GM12878 (cell line): ENCODE results near the gene SYCP3. TPM values are rescaled to one million over a fixed set of nuclear protein-coding genes. Genes with fewer than 3 reads are reported as not detected.

Source experiments
- ATAC-seq: fragments of 200-7000 bp; cut with Tn5 transposase; 3 replicates; pipeline ENCODE4 v1.9.1; 2020; ENCODE audit warnings: mild to moderate bottlenecking, moderate library complexity
- BruUV-seq: library from RNA; stranded (reverse); fragments of 400-500 nt; replicated peaks from 2 replicates; lab custom pipeline; 2021; lab: Mats Ljungman, UMichigan
- CTCF ChIA-PET: fragments of 300-600 bp; sonication (Branson Sonifier 250); formaldehyde crosslinking; extraction: SDS; loops from one replicate; lab custom pipeline; 2021; ENCODE audit warnings: inconsistent platforms; lab: Yijun Ruan, JAX
- POLR2A ChIA-PET: fragments of 350-600 bp; formaldehyde crosslinking; extraction: SDS; loops from one replicate; lab custom pipeline; 2021; ENCODE audit warnings: inconsistent platforms; lab: Charles Lee
- RAD21 ChIA-PET: fragments of 300-600 bp; sonication (Branson Sonifier 250); formaldehyde crosslinking; loops from one replicate; lab custom pipeline; 2023; ENCODE audit warnings: antibody characterized with exemption; ENCODE audit not compliant: unreplicated experiment; lab: Charles Lee
- SMC1A ChIA-PET: fragments of 300-600 bp; sonication (Branson Sonifier 250); formaldehyde crosslinking; loops from one replicate; lab custom pipeline; 2023; ENCODE audit not compliant: unreplicated experiment, uncharacterized antibody; lab: Charles Lee
- DNase-seq: peaks from one replicate; pipeline ENCODE4 v3.0.0-alpha.2; 2011; ENCODE audit warnings: low read depth, low spot score
- FAIRE-seq: peaks from 3 replicates; lab custom pipeline; 2011; peaks lifted over from hg19 to GRCh38; lab: Jason Lieb, UNC
- H2AFZ ChIP-seq: 2 replicates; pipeline ENCODE4 v1.6.0; 2011; ENCODE audit warnings: low read depth, low read length, control low read depth; ENCODE audit not compliant: control insufficient read depth
- H3K27ac ChIP-seq: 2 replicates; pipeline ENCODE4 v1.5.1; 2011; ENCODE audit warnings: control low read depth; ENCODE audit not compliant: control insufficient read depth, insufficient read depth
- H3K27me3 ChIP-seq, 2 experiments: replicated peaks in 1 of 2; 2 replicates each; pipeline versions ENCODE4 v1.6.0 to v1.6.1; 2011; ENCODE audit warnings: low read length in 1 of 2; ENCODE audit not compliant: control insufficient read depth in 2 of 2, insufficient read depth in 2 of 2
- H3K36me3 ChIP-seq, 2 experiments: 2 replicates each; pipeline ENCODE4 v1.5.1; 2011; ENCODE audit warnings: low read length in 1 of 2; ENCODE audit not compliant: control insufficient read depth in 2 of 2, insufficient read depth in 2 of 2
- H3K4me1 ChIP-seq: 2 replicates; pipeline ENCODE4 v1.6.1; 2011; ENCODE audit warnings: mild to moderate bottlenecking, low read length, moderate library complexity, mixed read lengths; ENCODE audit not compliant: control insufficient read depth, insufficient read depth
- H3K4me2 ChIP-seq: 2 replicates; pipeline ENCODE4 v1.6.0; 2011; ENCODE audit warnings: control low read depth; ENCODE audit not compliant: control insufficient read depth, insufficient read depth
- H3K4me3 ChIP-seq: fragments of 200-600 bp; sonication (generic); 2 replicates; pipeline ENCODE4 v1.5.1; 2016
- H3K79me2 ChIP-seq: 2 replicates; pipeline ENCODE4 v1.6.0; 2011; ENCODE audit warnings: low read length; ENCODE audit not compliant: control insufficient read depth, insufficient read depth
- H3K9ac ChIP-seq: 2 replicates; pipeline ENCODE4 v1.8.0; 2011; ENCODE audit warnings: low read length, control low read depth, mixed read lengths; ENCODE audit not compliant: control insufficient read depth, insufficient read depth
- H3K9me3 ChIP-seq: replicated peaks from 3 replicates; pipeline ENCODE4 v1.5.1; 2011; ENCODE audit warnings: mild to moderate bottlenecking, low read length; ENCODE audit not compliant: control insufficient read depth, insufficient read depth
- H4K20me1 ChIP-seq: 2 replicates; pipeline ENCODE4 v1.6.0; 2011; ENCODE audit not compliant: control insufficient read depth, insufficient read depth
- CBFB ChIP-seq: IDR thresholded peaks from 2 replicates; pipeline ENCODE4 v1.6.1; 2016; ENCODE audit warnings: antibody characterized with exemption, low read depth
- CEBPB ChIP-seq, 2 experiments: fragments of 150-350 bp in 1 of 2; IDR thresholded peaks; 2 replicates each; pipeline ENCODE4 v1.6.1; 2012 to 2014; ENCODE audit warnings: low read depth in 2 of 2, low read length in 2 of 2, borderline replicate concordance in 1 of 2, inconsistent platforms in 1 of 2
- DPF2 ChIP-seq: fragments of 450-650 bp; IDR thresholded peaks from 2 replicates; pipeline ENCODE4 v1.6.1; 2017; ENCODE audit warnings: mild to moderate bottlenecking
- FOS ChIP-seq: IDR thresholded peaks from 3 replicates; pipeline ENCODE4 v1.6.1; 2011; ENCODE audit warnings: borderline replicate concordance; ENCODE audit not compliant: insufficient read length; ENCODE audit errors: extremely low read depth
- MXI1 ChIP-seq: fragments of 150-350 bp; IDR thresholded peaks from 2 replicates; pipeline ENCODE4 v1.6.1; 2011; ENCODE audit warnings: low read depth, mild to moderate bottlenecking, inconsistent platforms, low read length, improper control_type of control experiment
- PAX5 ChIP-seq: IDR thresholded peaks from 2 replicates; pipeline ENCODE4 v1.6.1; 2011; ENCODE audit warnings: low read depth, low read length, borderline replicate concordance
- PKNOX1 ChIP-seq: fragments of 450-650 bp; IDR thresholded peaks from 2 replicates; pipeline ENCODE4 v1.6.1; 2016; ENCODE audit warnings: mild to moderate bottlenecking
- PML ChIP-seq: IDR thresholded peaks from 2 replicates; pipeline ENCODE4 v1.6.1; 2012; ENCODE audit warnings: low read length, inconsistent platforms
- YY1 ChIP-seq: IDR thresholded peaks from 2 replicates; pipeline ENCODE4 v1.6.1; 2011; ENCODE audit warnings: low read depth, mild to moderate bottlenecking, low read length
- ZNF592 ChIP-seq: fragments of 450-650 bp; IDR thresholded peaks from 2 replicates; pipeline ENCODE4 v1.6.1; 2017; ENCODE audit warnings: mild to moderate bottlenecking, moderate library complexity
- WGBS: methylation state at CpG from one replicate; pipeline ENCODE4 v1.1.6; 2016; ENCODE audit warnings: low lambda C conversion rate; ENCODE audit not compliant: insufficient replicate concordance, insufficient coverage; ENCODE audit errors: missing lambda C conversion rate; 5-methylcytosine and 5-hydroxymethylcytosine counted together
- in situ Hi-C: fragments of 300-500 bp; cut with MboI; formaldehyde crosslinking; loops from 9 replicates; pipeline ENCODE4 v1.14.3; 2018; ENCODE audit warnings: mixed read lengths
- intact Hi-C: fragments of 100-400 bp; cut with micrococcal nuclease; formaldehyde crosslinking; loops from one replicate; pipeline ENCODE4 v1.14.2; 2022; ENCODE audit not compliant: unreplicated experiment
- polyA plus RNA-seq, 11 experiments: library from polyadenylated mRNA; depleted of rRNA in 4 of 11; unstranded in 6 of 11; stranded (reverse) in 5 of 11; fragments of >200 nt; fragmentation: Nextera tagmentation in 4 of 11; fragmentation: Illumina TruSeq in 1 of 11; extraction: Ambion mirVana in 4 of 11; extraction: Trizol in 1 of 11; gene quantifications; 1 replicate in 1 of 11; 2 replicates in 10 of 11; pipeline versions ENCODE4 v1.2.1 to v1.2.3, GENCODE V29; 2011 to 2016; ENCODE audit warnings: inconsistent platforms in 2 of 11, missing spikeins in 2 of 11, low read depth in 1 of 11
- total RNA-seq, 4 experiments: library from RNA; depleted of rRNA in 3 of 4; stranded (reverse); fragments of >200 nt in 3 of 4; fragmentation: Illumina TruSeq in 1 of 4; extraction: Trizol in 1 of 4; gene quantifications; 2 replicates each; pipeline versions ENCODE4 v1.2.1 to v1.2.3, GENCODE V29; 2013 to 2021
- TF ChIP-seq, protein P1 (sequence below): fragments of 150-350 bp; IDR thresholded peaks from 2 replicates; pipeline ENCODE4 v1.6.1; 2014; ENCODE audit warnings: mild to moderate bottlenecking, low read depth, low read length

SYCP3 gene
- total and polyA plus RNA-seq, 10 of the 15 experiments (the other 5 are each of a cell fraction or from before 2014, with no cell fraction given), result 0.08 to 0.58 (median 0.21) TPM

- H3K4me3 ChIP-seq, result no peak overlapping the region
- intact Hi-C loops, result no loop called here
- no peaks in the 10 kb centered on the region for H3K36me3 ChIP-seq
- ATAC-seq, result no peak
- in situ Hi-C loops, result no loop called here
- TF ChIP-seq CBFB (no peak), FOS (no peak), DPF2 (no peak), MXI1 (no peak), ZNF592 (no peak), CEBPB (IDR thresholded peaks at IDR 0.05; ENCODE audit: borderline replicate concordance in 1 of 2, low read depth in 2 of 2, low read length in 2 of 2) (no peak), YY1 (no peak), PML (no peak), PAX5 (no peak), PKNOX1 (no peak)
- TF ChIP-seq, protein P1, sequence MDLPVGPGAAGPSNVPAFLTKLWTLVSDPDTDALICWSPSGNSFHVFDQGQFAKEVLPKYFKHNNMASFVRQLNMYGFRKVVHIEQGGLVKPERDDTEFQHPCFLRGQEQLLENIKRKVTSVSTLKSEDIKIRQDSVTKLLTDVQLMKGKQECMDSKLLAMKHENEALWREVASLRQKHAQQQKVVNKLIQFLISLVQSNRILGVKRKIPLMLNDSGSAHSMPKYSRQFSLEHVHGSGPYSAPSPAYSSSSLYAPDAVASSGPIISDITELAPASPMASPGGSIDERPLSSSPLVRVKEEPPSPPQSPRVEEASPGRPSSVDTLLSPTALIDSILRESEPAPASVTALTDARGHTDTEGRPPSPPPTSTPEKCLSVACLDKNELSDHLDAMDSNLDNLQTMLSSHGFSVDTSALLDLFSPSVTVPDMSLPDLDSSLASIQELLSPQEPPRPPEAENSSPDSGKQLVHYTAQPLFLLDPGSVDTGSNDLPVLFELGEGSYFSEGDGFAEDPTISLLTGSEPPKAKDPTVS, result no peak
- TF ChIP-seq, all 136 proteins: peak for 0
- POLR2A ChIA-PET, result no interaction called here
- H3K9me3 ChIP-seq, result no peaks in the 10 kb centered on the region
- H2AFZ ChIP-seq, result no peak overlapping the region
- RAD21 ChIA-PET, result no interaction called here
- BruUV-seq, result no TSS peak
- peaks cover 4% of the 10 kb centered on the region; the same call in 1 of the 2 replicates for H4K20me1 ChIP-seq
- SMC1A ChIA-PET, result interaction anchor here (0.8 to 1.2 kb wide), 4 partner anchors 8 to 58 kb away, joined by 3 to 5 read pairs (median 4); no protein-coding TSS in a partner anchor
- FAIRE-seq, result no peak
- CTCF ChIA-PET, result interaction anchor here (0.6 to 1.2 kb wide), 3 partner anchors 14 to 110 kb away, joined by 3 read pairs; no protein-coding TSS in a partner anchor
- no peak for DNase-seq
- H3K27ac ChIP-seq, result no peak overlapping the region
- no peak overlapping the region for H3K4me2 ChIP-seq
- no peaks in the 10 kb centered on the region for H3K27me3 ChIP-seq
- WGBS, result 98% methylated on average over 2 of the region's 2 CpGs
- H3K79me2 ChIP-seq, result no peaks in the 10 kb centered on the region
- no peaks in the 10 kb centered on the region for H3K4me1 ChIP-seq
- no peak overlapping the region for H3K9ac ChIP-seq
Observed at GRCh38 chr12:101713930-101714329, 25.3 kb downstream of the SYCP3 start.
